Chondrocyte (in vitro differentiated cells): Measurements from ENCODE around the gene DEPDC4. TPM values are rescaled to one million over a fixed set of nuclear protein-coding genes. Genes with fewer than 3 reads are reported as not detected.

Experiments
- DNase-seq: peaks from one replicate; pipeline ENCODE4 v3.0.0; 2021; ENCODE audit warnings: mixed read lengths, low spot score
- H3K27ac Mint-ChIP-seq: one replicate; pipeline ENCODE4 v1.8.0; 2021; ENCODE audit warnings: mild to moderate bottlenecking, moderate library complexity, mixed read lengths; ENCODE audit not compliant: unreplicated experiment
- H3K27me3 Mint-ChIP-seq: 2 replicates; pipeline ENCODE4 v1.8.0; 2021; ENCODE audit warnings: low read depth, mixed read lengths
- H3K36me3 Mint-ChIP-seq: 2 replicates; pipeline ENCODE4 v1.8.0; 2021; ENCODE audit warnings: low read depth, mixed read lengths
- H3K4me1 Mint-ChIP-seq: 2 replicates; pipeline ENCODE4 v1.8.0; 2021; ENCODE audit warnings: low read depth, mild to moderate bottlenecking, mixed read lengths
- H3K4me3 Mint-ChIP-seq: one replicate; pipeline ENCODE4 v1.8.0; 2021; ENCODE audit warnings: mild to moderate bottlenecking, moderate library complexity, mixed read lengths; ENCODE audit not compliant: unreplicated experiment
- H3K9me3 Mint-ChIP-seq: 2 replicates; pipeline ENCODE4 v1.8.0; 2021; ENCODE audit warnings: low read depth, mixed read lengths
- CTCF ChIP-seq: fragments of 200-600 bp; sonication (generic); IDR thresholded peaks from 2 replicates; pipeline ENCODE4 v1.5.0; 2021; ENCODE audit warnings: antibody characterized with exemption, mild to moderate bottlenecking, moderate library complexity
- total RNA-seq: library from RNA; stranded (reverse); gene quantifications from 3 replicates; pipeline ENCODE4 v1.2.1, GENCODE V29; 2021

DEPDC4 gene
- total RNA-seq, 1 donor from 2014 or later, result 0.57 TPM

- Mint-ChIP-seq H3K9me3 (no peaks in the 10 kb centered on the region), H3K27ac (no peak overlapping the region), H3K4me3 (no peak overlapping the region), H3K27me3 (no peaks in the 10 kb centered on the region), H3K36me3 (no peaks in the 10 kb centered on the region), H3K4me1 (peaks cover 8% of the 10 kb centered on the region)
- DNase-seq, result no peak
- TF ChIP-seq CTCF, result no peak
Observed at GRCh38 chr12:100248886-100249285, 18.0 kb downstream of the DEPDC4 start.

GRCh38 chr12:100247765-100248164 is 19.1 kb downstream of the DEPDC4 start:
- Mint-ChIP-seq H3K27ac (no peak overlapping the region), H3K27me3 (no peaks in the 10 kb centered on the region), H3K4me1 (peaks cover 8% of the 10 kb centered on the region), H3K9me3 (no peaks in the 10 kb centered on the region), H3K36me3 (no peaks in the 10 kb centered on the region), H3K4me3 (no peak overlapping the region)
- TF ChIP-seq CTCF, result no peak
- DNase-seq, result no peak

GRCh38 chr12:100243137-100243536 is 23.7 kb downstream of the DEPDC4 start:
- DNase-seq, result no peak
- Mint-ChIP-seq H3K36me3 (no peaks in the 10 kb centered on the region), H3K9me3 (no peaks in the 10 kb centered on the region), H3K27ac (no peak overlapping the region), H3K27me3 (no peaks in the 10 kb centered on the region), H3K4me3 (no peak overlapping the region), H3K4me1 (no peaks in the 10 kb centered on the region)
- no peak for TF ChIP-seq CTCF

GRCh38 chr12:100239589-100239988 is 27.3 kb downstream of the DEPDC4 start:
- no peaks in the 10 kb centered on the region for H3K9me3 Mint-ChIP-seq

GRCh38 chr12:100238801-100239200 is 28.1 kb downstream of the DEPDC4 start:
- Mint-ChIP-seq H3K9me3 (no peaks in the 10 kb centered on the region), H3K27ac (no peak overlapping the region), H3K4me1 (peaks cover 4% of the 10 kb centered on the region), H3K27me3 (no peaks in the 10 kb centered on the region), H3K4me3 (no peak overlapping the region), H3K36me3 (no peaks in the 10 kb centered on the region)
- DNase-seq, result no peak
- TF ChIP-seq CTCF, result no peak

More at GRCh38 chr12:100239589-100239988, 27.3 kb downstream of the DEPDC4 start:
- Mint-ChIP-seq H3K36me3 (no peaks in the 10 kb centered on the region), H3K27ac (no peak overlapping the region), H3K27me3 (no peaks in the 10 kb centered on the region), H3K4me1 (no peaks in the 10 kb centered on the region), H3K4me3 (no peak overlapping the region)
- no peak for TF ChIP-seq CTCF
- DNase-seq, result no peak
